Breast epithelium (tissue), 4 donors: ENCODE data around the gene OR52J3. TPM values are rescaled to one million over a fixed set of nuclear protein-coding genes. Genes with fewer than 3 reads are reported as not detected.

ENCODE experiments used
- DNase-seq, 2 donors: peaks; one replicate each; pipeline ENCODE4 v3.0.0-alpha.2; 2019; ENCODE audit warnings: low spot score in 2 of 2
- H3K27ac ChIP-seq, 2 donors: fragments of 200-600 bp; sonication (generic) in 1 of 2; one replicate each; pipeline ENCODE4 v1.5.1; 2016 to 2019; ENCODE audit warnings: mild to moderate bottlenecking in 1 of 2
- H3K27me3 ChIP-seq, 2 donors: fragments of 200-600 bp; sonication (generic) in 1 of 2; one replicate each; pipeline versions ENCODE4 v1.5.1 to v1.6.0; 2017 to 2019; ENCODE audit warnings: control low read depth in 1 of 2, mild to moderate bottlenecking in 1 of 2
- H3K36me3 ChIP-seq: fragments of 200-600 bp; one replicate; pipeline ENCODE4 v1.5.1; 2019
- H3K4me1 ChIP-seq, 2 donors: fragments of 200-600 bp; sonication (generic); one replicate each; pipeline ENCODE4 v1.5.1; 2016 to 2019; ENCODE audit warnings: control low read depth in 1 of 2
- H3K4me3 ChIP-seq, 3 donors: fragments of 200-600 bp; sonication (generic); 1 replicate in 2 of 3; 2 replicates in 1 of 3; pipeline ENCODE4 v1.5.1; 2016 to 2019; ENCODE audit warnings: mild to moderate bottlenecking in 3 of 3, moderate library complexity in 2 of 3
- H3K9me3 ChIP-seq, 2 donors: fragments of 200-600 bp; sonication (generic) in 1 of 2; one replicate each; pipeline ENCODE4 v1.5.1; 2016 to 2019; ENCODE audit warnings: control low read depth in 1 of 2
- POLR2A ChIP-seq: fragments of 450-650 bp; IDR thresholded peaks from one replicate; pipeline ENCODE4 v1.6.1; 2016; ENCODE audit warnings: antibody characterized with exemption, mild to moderate bottlenecking, moderate library complexity
- POLR2AphosphoS5 ChIP-seq, 3 donors: sonication (generic); formaldehyde crosslinking; IDR thresholded peaks; one replicate each; pipeline ENCODE4 v1.6.1; 2017; ENCODE audit warnings: antibody characterized with exemption in 3 of 3
- intact Hi-C: fragments of 100-400 bp; cut with DNase I; formaldehyde crosslinking; loops from one replicate; pipeline ENCODE4 v1.15.1; 2023; ENCODE audit warnings: low total_unique reads
- total RNA-seq, 3 donors: library from RNA; depleted of rRNA; stranded (reverse); fragments of >200 nt; gene quantifications; one replicate each; pipeline ENCODE4 v1.1.0, GENCODE V29; 2016
- TF ChIP-seq, protein P1 (sequence below), 3 donors: fragments of 450-650 bp; IDR thresholded peaks; one replicate each; pipeline ENCODE4 v1.5.1; 2016 to 2017; ENCODE audit warnings: antibody characterized with exemption in 3 of 3, mild to moderate bottlenecking in 3 of 3, moderate library complexity in 3 of 3

OR52J3 gene
- total RNA-seq, 3 donors from 2014 or later, result not detected

DNA sequence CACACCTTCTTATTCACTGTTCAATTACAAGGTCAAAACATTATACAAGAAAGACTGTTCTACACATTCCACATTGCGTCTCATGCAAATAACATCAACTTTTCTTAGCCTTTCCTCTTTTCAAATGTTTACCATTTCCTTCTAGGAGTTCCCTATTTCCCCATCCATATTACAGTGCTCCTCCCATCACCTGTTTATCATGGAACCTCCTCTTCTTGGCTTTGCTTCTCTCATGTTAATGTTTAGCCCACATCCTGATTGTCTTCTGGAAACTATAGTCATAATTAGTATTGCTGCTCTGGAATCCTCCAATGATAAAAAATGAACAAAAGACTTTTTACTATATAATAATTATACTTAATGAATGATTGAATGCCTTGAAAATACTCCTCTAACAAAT is 44.3 kb downstream of the OR52J3 start:
- H3K4me3 ChIP-seq, result no peak overlapping the region
- H3K36me3 ChIP-seq, result no peaks in the 10 kb centered on the region
- no peak overlapping the region for H3K27ac ChIP-seq
- DNase-seq, result no peak
- no peaks in the 10 kb centered on the region for H3K9me3 ChIP-seq
- H3K4me1 ChIP-seq, result no peaks in the 10 kb centered on the region
- no peaks in the 10 kb centered on the region for H3K27me3 ChIP-seq
- TF ChIP-seq, protein P1, sequence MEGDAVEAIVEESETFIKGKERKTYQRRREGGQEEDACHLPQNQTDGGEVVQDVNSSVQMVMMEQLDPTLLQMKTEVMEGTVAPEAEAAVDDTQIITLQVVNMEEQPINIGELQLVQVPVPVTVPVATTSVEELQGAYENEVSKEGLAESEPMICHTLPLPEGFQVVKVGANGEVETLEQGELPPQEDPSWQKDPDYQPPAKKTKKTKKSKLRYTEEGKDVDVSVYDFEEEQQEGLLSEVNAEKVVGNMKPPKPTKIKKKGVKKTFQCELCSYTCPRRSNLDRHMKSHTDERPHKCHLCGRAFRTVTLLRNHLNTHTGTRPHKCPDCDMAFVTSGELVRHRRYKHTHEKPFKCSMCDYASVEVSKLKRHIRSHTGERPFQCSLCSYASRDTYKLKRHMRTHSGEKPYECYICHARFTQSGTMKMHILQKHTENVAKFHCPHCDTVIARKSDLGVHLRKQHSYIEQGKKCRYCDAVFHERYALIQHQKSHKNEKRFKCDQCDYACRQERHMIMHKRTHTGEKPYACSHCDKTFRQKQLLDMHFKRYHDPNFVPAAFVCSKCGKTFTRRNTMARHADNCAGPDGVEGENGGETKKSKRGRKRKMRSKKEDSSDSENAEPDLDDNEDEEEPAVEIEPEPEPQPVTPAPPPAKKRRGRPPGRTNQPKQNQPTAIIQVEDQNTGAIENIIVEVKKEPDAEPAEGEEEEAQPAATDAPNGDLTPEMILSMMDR (IDR thresholded peaks at IDR 0.05), result no peak
- TF ChIP-seq POLR2A (no peak), POLR2AphosphoS5 (IDR thresholded peaks at IDR 0.05) (no peak)
- intact Hi-C loops, result no loop called here

DNA sequence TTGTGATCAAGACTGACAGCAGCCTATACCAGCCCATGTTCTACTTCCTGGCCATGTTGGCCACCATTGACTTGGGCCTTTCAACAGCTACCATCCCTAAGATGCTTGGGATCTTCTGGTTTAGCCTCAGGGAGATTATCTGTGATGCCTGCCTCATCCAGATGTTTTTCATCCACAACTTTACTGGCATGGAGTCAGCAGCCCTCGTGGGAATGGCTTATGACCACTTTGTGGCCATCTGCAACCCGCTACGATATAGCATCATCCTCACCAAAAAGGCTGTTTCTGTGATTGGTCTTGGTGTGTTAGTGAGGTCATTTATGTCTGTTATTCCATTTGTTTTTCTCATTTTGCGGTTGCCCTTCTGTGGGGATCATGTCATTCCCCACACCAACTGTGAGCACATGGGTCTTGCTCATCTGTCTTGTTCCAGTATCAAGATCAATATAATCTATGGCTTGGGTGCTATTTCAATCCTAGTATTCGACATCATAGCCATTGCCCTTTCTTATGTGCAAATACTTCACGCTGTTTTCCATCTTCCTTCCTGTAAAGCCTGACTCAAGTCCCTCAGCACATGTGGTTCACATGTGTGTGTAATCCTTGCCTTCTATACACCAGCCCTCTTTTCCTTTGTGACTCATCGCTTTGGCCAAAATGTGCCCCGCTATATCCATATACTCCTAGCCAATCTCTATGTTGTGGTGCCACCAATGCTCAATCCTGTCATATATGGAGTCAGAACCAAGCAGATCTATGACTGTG is 46.7 kb downstream of the OR52J3 start:
- H3K4me1 ChIP-seq, result no peaks in the 10 kb centered on the region
- intact Hi-C loops, result no loop called here
- no peak for TF ChIP-seq POLR2AphosphoS5 (IDR thresholded peaks at IDR 0.05)
- TF ChIP-seq, protein P1 (IDR thresholded peaks at IDR 0.05), result no peak
- no peak for TF ChIP-seq POLR2A

DNA sequence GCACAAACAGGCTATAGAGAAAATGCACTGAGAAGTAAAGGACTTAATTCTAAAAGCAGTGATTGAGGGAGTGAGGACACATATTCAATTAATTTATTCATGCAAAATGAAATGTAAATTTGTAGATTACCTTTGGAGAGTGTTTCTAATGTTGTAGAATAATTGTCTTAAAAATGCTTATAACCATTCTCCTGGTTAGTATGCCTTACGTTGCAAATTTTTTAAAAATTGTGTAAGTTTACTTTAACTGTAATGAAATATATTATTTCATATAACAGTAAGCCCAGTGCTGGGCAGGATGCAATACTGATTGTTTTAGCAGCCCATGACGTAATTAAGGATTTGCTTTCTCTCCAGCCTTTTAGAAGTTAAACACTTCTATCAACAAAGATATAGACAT is 49.7 kb downstream of the OR52J3 start:
- Histone ChIP-seq H3K27ac (no peak overlapping the region), H3K9me3 (no peaks in the 10 kb centered on the region), H3K36me3 (no peaks in the 10 kb centered on the region), H3K4me1 (no peaks in the 10 kb centered on the region), H3K4me3 (no peak overlapping the region), H3K27me3 (no peaks in the 10 kb centered on the region)
- intact Hi-C loops, result no loop called here
- no peak for DNase-seq
- no peak for TF ChIP-seq POLR2A
- TF ChIP-seq, protein P1 (IDR thresholded peaks at IDR 0.05), result no peak
- no peak for TF ChIP-seq POLR2AphosphoS5 (IDR thresholded peaks at IDR 0.05)

More for the DNA sequence above, 46.7 kb downstream of the OR52J3 start:
- H3K9me3 ChIP-seq, result no peaks in the 10 kb centered on the region
- H3K27me3 ChIP-seq, result no peaks in the 10 kb centered on the region
- H3K36me3 ChIP-seq, result no peaks in the 10 kb centered on the region
- H3K27ac ChIP-seq, result no peak overlapping the region
- no peak overlapping the region for H3K4me3 ChIP-seq
- no peak for DNase-seq

Other genes with a start within 250 kb of the OR52J3 start
- not detected for gene OR52R1, start 242.1 kb upstream of the OR52J3 start, total RNA-seq
- gene OR51F2, start 225.2 kb upstream of the OR52J3 start, total RNA-seq, result not detected
- gene OR51S1, start 197.3 kb upstream of the OR52J3 start, total RNA-seq, result not detected
- gene OR51T1, start 164.6 kb upstream of the OR52J3 start, total RNA-seq, result not detected
- gene OR51A7, start 142.7 kb upstream of the OR52J3 start, total RNA-seq, result not detected
- gene OR51G2, start 127.2 kb upstream of the OR52J3 start, total RNA-seq, result not detected
- gene OR51G1, start 122.2 kb upstream of the OR52J3 start, total RNA-seq, result not detected
- gene OR51A4, start 98.9 kb upstream of the OR52J3 start, total RNA-seq, result not detected
- gene OR51A2, start 90.8 kb upstream of the OR52J3 start, total RNA-seq, result not detected
- not detected for gene OR51L1, start 51.7 kb upstream of the OR52J3 start, total RNA-seq
- gene OR52E2, start 13.1 kb downstream of the OR52J3 start, total RNA-seq, result not detected
- gene OR52E1, start 23.0 kb downstream of the OR52J3 start, total RNA-seq, result not detected
- gene OR52A5, start 91.8 kb downstream of the OR52J3 start, total RNA-seq, result not detected
- gene OR52A1, start 108.2 kb downstream of the OR52J3 start, total RNA-seq, result not detected
- not detected for gene OR51V1, start 154.2 kb downstream of the OR52J3 start, total RNA-seq
- 100 to 1,000 TPM in 2 of 3 donors, 10 to 100 TPM in 1; 71.8 to 334 (median 143) TPM for gene HBB, start 180.5 kb downstream of the OR52J3 start, total RNA-seq
- gene HBD, start 188.0 kb downstream of the OR52J3 start, total RNA-seq, result not detected
- gene HBG1, start 203.3 kb downstream of the OR52J3 start, total RNA-seq, result not detected
- gene HBG2, start 208.3 kb downstream of the OR52J3 start, total RNA-seq, result not detected
- gene HBE1, start 223.4 kb downstream of the OR52J3 start, total RNA-seq, result not detected